Retinal pigment epithelial cell (primary cell): ENCODE measurements around the gene ANKRD11.
A peak's percentile ranks its signal among the peaks of the same experiment; 100 is the strongest.

Source experiments
- DNase-seq: peaks from one replicate; pipeline ENCODE4 v3.0.0-alpha.2; 2010; ENCODE audit warnings: low read depth
- H3K4me3 ChIP-seq: 2 replicates; pipeline ENCODE4 v1.5.1; 2011; ENCODE audit warnings: mild to moderate bottlenecking, low read length, control low read depth, moderate library complexity
- TF ChIP-seq, protein P1 (sequence below): conservative IDR thresholded peaks from 2 replicates; pipeline ENCODE4 v1.5.1; 2011; ENCODE audit warnings: low read depth, low read length, control low read depth, inconsistent platforms

The ANKRD11 gene

DNA sequence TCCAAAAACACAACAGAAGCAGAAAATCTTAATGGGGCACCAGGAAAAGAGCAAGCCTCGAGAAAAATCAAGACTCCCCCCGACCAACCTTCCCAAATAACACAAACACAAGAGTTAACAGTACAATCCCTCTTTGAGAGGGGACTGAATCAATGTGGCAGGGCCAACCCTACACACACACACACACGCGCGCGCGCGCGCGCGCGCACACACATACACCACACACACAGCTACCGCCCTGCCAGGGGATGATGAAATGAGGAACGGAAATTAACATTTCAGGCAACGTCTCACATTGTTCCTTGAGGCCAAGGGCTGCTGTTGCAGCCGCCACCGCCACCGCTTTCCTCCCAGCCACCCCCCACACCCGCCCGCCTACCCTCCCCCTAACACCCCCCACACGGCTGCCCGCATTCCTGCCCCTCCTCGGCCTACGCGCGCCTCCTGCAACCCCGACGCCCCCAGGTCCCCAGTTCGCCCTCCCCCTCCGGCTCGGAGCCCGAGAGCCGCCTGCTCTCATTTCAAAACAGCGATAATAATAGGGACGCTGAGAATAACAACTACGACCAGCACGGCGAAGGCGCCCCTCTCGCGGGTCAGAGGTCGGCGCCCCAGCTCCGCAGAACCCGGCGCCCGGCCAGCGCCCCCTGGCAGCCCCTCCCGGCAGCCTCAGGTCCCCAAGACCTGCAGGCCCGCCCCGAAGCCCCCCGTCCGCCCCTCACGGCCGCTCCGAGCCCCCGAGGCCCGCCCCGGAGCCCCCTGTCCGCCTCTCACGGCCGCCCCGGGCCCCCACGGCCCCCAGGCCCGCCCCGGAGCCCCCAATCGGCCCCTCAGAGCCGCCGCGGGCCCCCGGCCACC lies 1.1 kb downstream of the ANKRD11 start:
- TF ChIP-seq, protein P1, sequence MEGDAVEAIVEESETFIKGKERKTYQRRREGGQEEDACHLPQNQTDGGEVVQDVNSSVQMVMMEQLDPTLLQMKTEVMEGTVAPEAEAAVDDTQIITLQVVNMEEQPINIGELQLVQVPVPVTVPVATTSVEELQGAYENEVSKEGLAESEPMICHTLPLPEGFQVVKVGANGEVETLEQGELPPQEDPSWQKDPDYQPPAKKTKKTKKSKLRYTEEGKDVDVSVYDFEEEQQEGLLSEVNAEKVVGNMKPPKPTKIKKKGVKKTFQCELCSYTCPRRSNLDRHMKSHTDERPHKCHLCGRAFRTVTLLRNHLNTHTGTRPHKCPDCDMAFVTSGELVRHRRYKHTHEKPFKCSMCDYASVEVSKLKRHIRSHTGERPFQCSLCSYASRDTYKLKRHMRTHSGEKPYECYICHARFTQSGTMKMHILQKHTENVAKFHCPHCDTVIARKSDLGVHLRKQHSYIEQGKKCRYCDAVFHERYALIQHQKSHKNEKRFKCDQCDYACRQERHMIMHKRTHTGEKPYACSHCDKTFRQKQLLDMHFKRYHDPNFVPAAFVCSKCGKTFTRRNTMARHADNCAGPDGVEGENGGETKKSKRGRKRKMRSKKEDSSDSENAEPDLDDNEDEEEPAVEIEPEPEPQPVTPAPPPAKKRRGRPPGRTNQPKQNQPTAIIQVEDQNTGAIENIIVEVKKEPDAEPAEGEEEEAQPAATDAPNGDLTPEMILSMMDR = no peak
- peak overlapping the region; percentile 69 for H3K4me3 ChIP-seq
- peak; percentile 89 for DNase-seq

DNA sequence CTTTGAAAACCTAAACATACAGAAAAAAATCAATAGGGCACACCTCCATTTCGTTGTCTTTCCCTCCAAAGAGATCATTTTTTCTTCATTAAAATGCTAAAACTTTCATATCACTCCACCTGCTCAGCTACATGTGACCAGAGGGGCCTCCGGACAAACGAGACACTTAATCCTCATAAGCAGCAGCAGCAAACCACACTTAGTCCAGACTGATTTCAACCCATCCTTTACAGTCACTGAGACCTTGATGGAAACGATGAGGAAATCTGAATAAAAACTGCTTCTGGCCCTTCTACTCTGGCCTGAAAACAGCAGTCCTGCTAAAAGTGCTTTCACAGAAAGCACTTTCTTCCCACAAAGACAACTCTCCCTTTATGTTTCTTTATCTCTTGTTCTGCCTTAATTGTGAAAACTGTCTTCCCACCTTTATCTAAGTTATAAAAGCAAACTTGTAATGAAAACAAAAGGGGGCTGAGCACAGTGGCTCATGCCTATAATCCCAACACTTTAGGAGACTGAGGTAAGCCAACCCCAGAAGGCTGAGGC lies 4.6 kb downstream of the ANKRD11 start:
- no peak overlapping the region for H3K4me3 ChIP-seq
- TF ChIP-seq, protein P1 = no peak
- no peak for DNase-seq

DNA sequence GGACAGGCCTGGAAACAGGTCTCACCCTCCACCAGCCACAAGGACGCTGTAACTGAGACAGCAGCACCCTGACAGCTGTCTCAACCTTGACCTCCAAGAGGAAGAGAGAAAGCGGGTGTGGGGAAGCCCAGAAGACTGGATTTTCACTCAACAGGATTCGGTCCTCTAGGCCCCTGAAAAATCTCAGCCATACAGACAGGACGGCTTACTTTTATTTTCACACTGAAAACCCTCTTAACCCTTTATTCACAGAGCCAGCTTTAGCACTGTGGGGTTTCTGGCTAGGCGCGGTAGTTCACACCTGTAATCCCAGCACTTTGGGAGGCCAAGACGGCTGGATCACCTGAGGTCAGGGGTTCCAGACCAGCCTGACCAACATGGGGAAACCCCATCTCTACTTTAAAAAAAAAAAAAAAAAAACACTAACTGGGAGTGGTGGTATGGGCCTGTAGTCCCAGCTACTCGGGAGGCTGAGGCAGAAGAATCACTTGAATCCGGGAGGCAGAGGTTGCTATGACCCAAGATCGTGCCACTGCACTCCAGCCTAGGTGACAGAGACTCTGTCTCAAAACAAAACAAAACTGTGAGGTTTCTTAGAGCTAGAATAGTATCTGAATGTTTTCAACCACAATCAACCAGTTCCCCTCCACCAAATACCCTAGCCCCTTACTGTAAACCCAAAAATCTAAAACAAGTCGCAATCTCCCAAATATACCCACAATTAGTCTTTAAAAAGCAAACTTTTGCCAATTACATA lies 5.3 kb downstream of the ANKRD11 start:
- no peak for DNase-seq
- TF ChIP-seq, protein P1 = no peak
- H3K4me3 ChIP-seq = no peak overlapping the region

DNA sequence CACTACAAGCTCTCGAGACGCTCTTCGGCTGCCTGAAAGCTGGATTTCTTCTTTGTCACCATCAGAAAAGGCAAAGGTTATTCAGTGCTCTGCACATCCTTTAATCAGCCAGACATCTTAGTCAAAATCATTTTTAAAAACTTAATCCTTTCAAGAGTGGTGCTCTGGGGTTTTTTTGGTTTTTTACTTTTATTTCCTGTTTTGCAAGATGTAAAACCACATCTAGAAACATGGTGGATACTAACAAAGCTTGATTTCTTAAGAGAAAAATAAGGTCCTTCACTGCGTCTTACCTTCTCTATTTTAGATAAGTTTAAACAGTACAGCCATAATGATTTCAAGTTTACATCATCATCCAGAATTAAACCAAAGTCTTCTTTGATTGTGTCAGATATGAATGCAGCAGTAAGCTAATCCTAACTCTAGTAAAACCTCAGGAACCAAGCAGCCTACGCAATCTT lies 6.3 kb downstream of the ANKRD11 start:
- no peak overlapping the region for H3K4me3 ChIP-seq
- DNase-seq = no peak
- TF ChIP-seq, protein P1 = no peak

DNA sequence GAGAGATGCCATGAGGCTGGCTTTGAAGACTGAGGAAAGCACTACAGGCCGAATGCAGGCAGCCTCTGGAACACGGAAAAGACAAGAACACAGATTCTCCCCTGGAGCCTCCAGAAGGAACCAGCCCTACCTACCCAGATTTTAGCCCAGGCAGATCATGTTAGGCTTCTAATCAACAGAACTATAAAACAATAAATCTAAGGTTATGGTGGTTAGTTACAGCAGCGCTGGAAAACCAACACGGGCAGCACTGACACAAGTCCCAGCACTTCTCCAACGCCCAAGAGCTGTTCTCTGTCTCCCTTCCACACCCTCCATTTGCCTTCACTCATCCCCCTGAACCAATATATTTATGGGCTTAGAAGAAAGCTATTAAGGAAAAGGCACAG lies 7.5 kb downstream of the ANKRD11 start:
- TF ChIP-seq, protein P1 = no peak
- no peak overlapping the region for H3K4me3 ChIP-seq
- no peak for DNase-seq

DNA sequence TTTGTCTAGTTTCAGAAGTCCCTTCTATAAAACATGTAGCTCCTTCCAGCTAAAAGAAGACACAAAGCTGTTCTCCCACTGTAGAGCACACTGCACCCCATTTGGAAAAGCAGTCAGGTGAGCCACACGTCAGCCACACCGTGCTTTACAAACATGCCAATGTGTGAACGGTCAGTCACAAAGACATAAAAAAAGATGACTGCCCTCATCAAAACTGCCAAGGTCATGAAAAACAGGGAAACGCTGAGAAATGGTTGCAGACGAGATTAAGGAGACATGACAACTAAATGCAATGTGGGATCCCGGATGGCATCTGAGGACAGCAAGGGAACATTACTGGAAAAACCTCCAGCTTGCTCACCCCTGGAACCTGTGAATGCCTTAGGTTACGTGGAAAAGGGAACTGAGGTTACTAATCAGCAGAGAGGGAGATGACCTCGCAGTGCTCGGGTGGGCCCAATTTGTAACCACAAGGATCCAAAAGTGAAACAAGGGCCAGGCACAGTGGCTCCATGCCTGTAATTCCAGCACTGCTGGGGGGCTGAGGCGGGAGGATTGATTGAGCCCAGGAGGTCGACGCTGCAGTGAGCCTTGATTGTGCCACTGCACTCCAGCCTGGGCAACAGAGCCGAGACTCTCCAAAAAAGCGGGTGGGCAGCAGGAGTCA lies 8.1 kb downstream of the ANKRD11 start:
- H3K4me3 ChIP-seq = no peak overlapping the region
- DNase-seq = no peak
- TF ChIP-seq, protein P1 = no peak
